Endothelial cell (in vitro differentiated cells): Measurements from ENCODE around the gene RASGEF1C. TPM values are rescaled to one million over a fixed set of nuclear protein-coding genes. Genes with fewer than 3 reads are reported as not detected.
A peak's percentile ranks its signal among the peaks of the same experiment; 100 is the strongest.

ENCODE experiments used
- DNase-seq: peaks from one replicate; pipeline ENCODE4 v3.0.0; 2021; ENCODE audit warnings: low spot score
- H3K27ac Mint-ChIP-seq: one replicate; pipeline ENCODE4 v1.8.0; 2021; ENCODE audit warnings: mixed read lengths, inconsistent platforms; ENCODE audit not compliant: unreplicated experiment
- H3K27me3 Mint-ChIP-seq: one replicate; pipeline ENCODE4 v1.8.0; 2021; ENCODE audit warnings: mild to moderate bottlenecking, moderate library complexity, mixed read lengths, inconsistent platforms; ENCODE audit not compliant: unreplicated experiment
- H3K36me3 Mint-ChIP-seq: one replicate; pipeline ENCODE4 v1.8.0; 2021; ENCODE audit warnings: mild to moderate bottlenecking, low read depth, mixed read lengths, inconsistent platforms; ENCODE audit not compliant: unreplicated experiment
- H3K4me1 Mint-ChIP-seq: one replicate; pipeline ENCODE4 v1.8.0; 2021; ENCODE audit warnings: mild to moderate bottlenecking, mixed read lengths, inconsistent platforms; ENCODE audit not compliant: unreplicated experiment
- H3K4me3 Mint-ChIP-seq: one replicate; pipeline ENCODE4 v1.8.0; 2021; ENCODE audit warnings: mild to moderate bottlenecking, mixed read lengths, inconsistent platforms; ENCODE audit not compliant: unreplicated experiment
- H3K9me3 Mint-ChIP-seq: one replicate; pipeline ENCODE4 v1.8.0; 2021; ENCODE audit warnings: mixed read lengths, inconsistent platforms; ENCODE audit not compliant: unreplicated experiment
- CTCF ChIP-seq: fragments of 200-600 bp; sonication (generic); IDR thresholded peaks from one replicate; pipeline ENCODE4 v1.5.0; 2021; ENCODE audit warnings: antibody characterized with exemption; ENCODE audit not compliant: unreplicated experiment
- total RNA-seq: library from RNA; stranded (reverse); fragmentation: NEBNext Ultra II Directional; extraction: Animal tissue kit (Norgen Biotek cat#: 25700); gene quantifications from one replicate; pipeline ENCODE4 v1.2.1, GENCODE V29; 2021; ENCODE audit not compliant: unreplicated experiment

Gene RASGEF1C
- total RNA-seq, 1 donor from 2014 or later, result 0.64 TPM

- peaks cover 31% of the 10 kb centered on the region for H3K36me3 Mint-ChIP-seq
- no peak overlapping the region for H3K27ac Mint-ChIP-seq
- H3K4me1 Mint-ChIP-seq, result no peaks in the 10 kb centered on the region
- no peak for TF ChIP-seq CTCF
- peaks cover 3% of the 10 kb centered on the region for H3K27me3 Mint-ChIP-seq
- H3K4me3 Mint-ChIP-seq, result no peak overlapping the region
- H3K9me3 Mint-ChIP-seq, result no peaks in the 10 kb centered on the region
- no peak for DNase-seq
Observed at GRCh38 chr5:180241600-180241999, 32.6 kb upstream of the RASGEF1C start.

GRCh38 chr5:180238631-180239030 is 29.6 kb upstream of the RASGEF1C start:
- Mint-ChIP-seq H3K27ac (no peak overlapping the region), H3K4me3 (no peak overlapping the region), H3K27me3 (no peaks in the 10 kb centered on the region), H3K9me3 (no peaks in the 10 kb centered on the region), H3K4me1 (peaks cover 7% of the 10 kb centered on the region), H3K36me3 (peaks cover 24% of the 10 kb centered on the region)
- DNase-seq, result no peak
- TF ChIP-seq CTCF, result no peak

- no peak for DNase-seq
- Mint-ChIP-seq H3K36me3 (peaks cover 31% of the 10 kb centered on the region), H3K9me3 (no peaks in the 10 kb centered on the region), H3K27ac (peak overlapping the region; percentile 30), H3K4me1 (peaks cover 7% of the 10 kb centered on the region), H3K4me3 (no peak overlapping the region), H3K27me3 (no peaks in the 10 kb centered on the region)
- no peak for TF ChIP-seq CTCF
Observed at GRCh38 chr5:180235846-180236245, 26.8 kb upstream of the RASGEF1C start.

- no peak for DNase-seq
- H3K27ac Mint-ChIP-seq, result peak overlapping the region; percentile 88
- H3K36me3 Mint-ChIP-seq, result peaks cover 31% of the 10 kb centered on the region
- no peak for TF ChIP-seq CTCF
- no peak overlapping the region for H3K4me3 Mint-ChIP-seq
- peaks cover 7% of the 10 kb centered on the region for H3K4me1 Mint-ChIP-seq
- H3K9me3 Mint-ChIP-seq, result no peaks in the 10 kb centered on the region
- no peaks in the 10 kb centered on the region for H3K27me3 Mint-ChIP-seq
Observed at GRCh38 chr5:180235077-180235476, 26.1 kb upstream of the RASGEF1C start.

GRCh38 chr5:180234271-180234670 is 25.3 kb upstream of the RASGEF1C start:
- no peak for DNase-seq
- Mint-ChIP-seq H3K9me3 (no peaks in the 10 kb centered on the region), H3K4me1 (peaks cover 13% of the 10 kb centered on the region), H3K36me3 (peaks cover 24% of the 10 kb centered on the region), H3K4me3 (no peak overlapping the region), H3K27me3 (no peaks in the 10 kb centered on the region), H3K27ac (no peak overlapping the region)
- no peak for TF ChIP-seq CTCF
